AG04450 (cell line): ENCODE measurements around the gene IL25. TPM values are rescaled to one million over a fixed set of nuclear protein-coding genes. Genes with fewer than 3 reads are reported as not detected.
A peak's percentile ranks its signal among the peaks of the same experiment; 100 is the strongest.

Experiments
- CTCF ChIA-PET: fragments of 300-600, 350-600 bp; formaldehyde crosslinking; extraction: SDS; loops from one replicate; lab custom pipeline; 2022; ENCODE audit warnings: antibody characterized with exemption, inconsistent platforms; lab: Charles Lee
- POLR2A ChIA-PET: fragments of 350-600 bp; formaldehyde crosslinking; extraction: SDS; loops from one replicate; lab custom pipeline; 2021; ENCODE audit warnings: antibody characterized with exemption, inconsistent platforms; lab: Yijun Ruan, JAX
- DNase-seq: peaks from one replicate; pipeline ENCODE4 v3.0.0-alpha.2; 2011; ENCODE audit warnings: low read depth, low spot score
- H3K27ac ChIP-seq: one replicate; pipeline ENCODE4 v1.5.1; 2012; ENCODE audit warnings: low read depth, low read length, control low read depth
- H3K27me3 ChIP-seq: one replicate; pipeline ENCODE4 v1.6.0; 2012; ENCODE audit warnings: low read length; ENCODE audit not compliant: control insufficient read depth, insufficient read depth
- H3K4me3 ChIP-seq: 2 replicates; pipeline ENCODE4 v1.5.1; 2011; ENCODE audit warnings: mild to moderate bottlenecking, low read depth, low read length, control low read depth
- H3K9me3 ChIP-seq: 2 replicates; pipeline ENCODE4 v1.5.1; 2012; ENCODE audit warnings: low read length; ENCODE audit not compliant: control insufficient read depth, insufficient read depth
- polyA plus RNA-seq: library from polyadenylated mRNA; depleted of rRNA; stranded (reverse); fragments of >200 nt; gene quantifications from 2 replicates; pipeline ENCODE4 v1.2.3, GENCODE V29; 2011
- TF ChIP-seq, protein P1 (sequence below): IDR thresholded peaks from 2 replicates; pipeline ENCODE4 v1.5.1; 2011; ENCODE audit warnings: low read depth, low read length, control low read depth, inconsistent platforms

Gene IL25
- polyA plus RNA-seq, 1 experiment, result not detected

DNA sequence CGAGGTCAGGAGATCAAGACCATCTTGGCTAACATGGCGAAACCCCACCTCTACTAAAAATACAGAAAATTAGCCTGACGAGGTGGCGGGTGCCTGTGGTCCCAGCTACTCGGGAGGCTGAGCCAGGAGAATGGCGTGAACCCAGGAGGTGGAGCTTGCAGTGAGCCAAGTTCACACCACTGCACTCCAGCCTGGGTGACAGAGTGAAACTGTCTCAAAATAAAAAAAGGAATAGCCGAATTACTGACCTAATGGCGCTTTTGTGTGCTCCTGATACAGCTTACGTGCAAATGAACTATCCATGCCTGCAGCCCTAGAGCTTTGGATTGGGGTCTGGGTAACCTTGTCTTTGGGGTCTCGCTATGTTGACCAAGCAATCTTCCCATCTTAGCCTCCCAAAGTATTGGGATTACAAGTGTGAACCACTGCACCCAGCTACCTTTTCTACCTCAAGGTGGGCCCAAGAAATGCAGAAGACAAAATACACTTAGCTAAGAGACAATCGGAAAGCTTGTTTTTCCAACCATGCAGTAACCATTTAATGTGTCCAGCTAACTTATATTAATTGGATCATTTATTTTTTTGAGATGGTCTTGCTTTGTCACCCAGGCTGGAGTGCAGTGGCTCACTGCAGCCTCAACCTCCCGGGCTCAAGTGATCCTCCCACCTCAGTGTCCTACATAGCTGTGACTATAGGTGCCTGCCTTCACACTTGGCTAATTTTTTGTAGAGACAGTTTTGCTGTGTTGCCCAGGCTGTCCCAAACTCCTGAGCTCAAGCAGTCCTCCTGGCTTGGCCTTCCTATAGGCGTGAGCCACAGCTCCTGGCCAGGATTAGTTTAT lies 45.9 kb upstream of the IL25 start:
- no peak for DNase-seq
- CTCF ChIA-PET, result interaction anchor here (0.7 to 8.8 kb wide), 14 partner anchors 9 to 152 kb away, joined by 3 to 138 read pairs (median 4); partner anchors contain the start of gene SLC22A17
- TF ChIP-seq, protein P1, sequence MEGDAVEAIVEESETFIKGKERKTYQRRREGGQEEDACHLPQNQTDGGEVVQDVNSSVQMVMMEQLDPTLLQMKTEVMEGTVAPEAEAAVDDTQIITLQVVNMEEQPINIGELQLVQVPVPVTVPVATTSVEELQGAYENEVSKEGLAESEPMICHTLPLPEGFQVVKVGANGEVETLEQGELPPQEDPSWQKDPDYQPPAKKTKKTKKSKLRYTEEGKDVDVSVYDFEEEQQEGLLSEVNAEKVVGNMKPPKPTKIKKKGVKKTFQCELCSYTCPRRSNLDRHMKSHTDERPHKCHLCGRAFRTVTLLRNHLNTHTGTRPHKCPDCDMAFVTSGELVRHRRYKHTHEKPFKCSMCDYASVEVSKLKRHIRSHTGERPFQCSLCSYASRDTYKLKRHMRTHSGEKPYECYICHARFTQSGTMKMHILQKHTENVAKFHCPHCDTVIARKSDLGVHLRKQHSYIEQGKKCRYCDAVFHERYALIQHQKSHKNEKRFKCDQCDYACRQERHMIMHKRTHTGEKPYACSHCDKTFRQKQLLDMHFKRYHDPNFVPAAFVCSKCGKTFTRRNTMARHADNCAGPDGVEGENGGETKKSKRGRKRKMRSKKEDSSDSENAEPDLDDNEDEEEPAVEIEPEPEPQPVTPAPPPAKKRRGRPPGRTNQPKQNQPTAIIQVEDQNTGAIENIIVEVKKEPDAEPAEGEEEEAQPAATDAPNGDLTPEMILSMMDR, result no peak
- no peaks in the 10 kb centered on the region for H3K27me3 ChIP-seq
- no peak overlapping the region for H3K4me3 ChIP-seq
- H3K27ac ChIP-seq, result no peak overlapping the region
- POLR2A ChIA-PET, result interaction anchor here (0.9 to 1.8 kb wide), 3 partner anchors 26 to 35 kb away, joined by 3 to 8 read pairs (median 3); partner anchors contain the start of gene SLC22A17
- H3K9me3 ChIP-seq, result no peaks in the 10 kb centered on the region

DNA sequence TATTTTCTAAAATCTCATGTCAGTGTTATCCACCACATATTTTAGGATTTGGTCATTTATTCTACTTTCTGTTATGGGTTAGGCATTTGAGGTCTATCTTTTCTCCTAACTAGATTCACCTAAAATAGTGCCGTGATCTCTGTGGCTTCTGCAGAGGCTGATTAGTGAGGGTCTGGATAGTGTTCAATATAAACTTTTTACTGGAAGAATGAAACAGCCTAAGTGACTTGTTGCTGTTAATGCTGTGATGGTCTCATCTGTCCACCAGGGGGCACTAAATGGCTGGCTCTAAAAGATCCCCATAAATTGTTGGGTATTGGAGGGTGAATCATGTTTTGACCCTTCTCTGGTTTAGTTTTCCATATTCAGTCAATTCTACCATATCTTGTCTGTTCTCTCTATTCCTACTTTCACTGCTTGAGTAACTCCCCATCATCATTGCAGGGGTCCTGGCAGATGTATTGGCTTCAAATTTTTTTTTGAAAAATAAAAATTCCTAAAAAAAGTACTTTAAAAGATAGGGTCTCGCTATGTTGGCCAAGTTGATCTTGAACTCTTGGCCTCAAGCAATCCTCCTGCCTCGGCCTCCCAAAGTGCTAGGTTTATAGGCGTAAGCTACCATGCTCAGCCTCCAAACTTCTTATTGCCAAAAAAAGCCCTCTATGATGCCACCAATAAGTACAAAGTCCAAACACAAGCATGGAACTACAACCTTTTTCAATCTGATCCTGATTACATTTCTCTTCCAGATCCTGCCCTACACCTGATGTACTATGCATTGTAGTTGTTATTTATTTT lies 44.5 kb upstream of the IL25 start:
- TF ChIP-seq, protein P1, result peak; percentile 83
- no peak overlapping the region for H3K4me3 ChIP-seq
- no peaks in the 10 kb centered on the region for H3K9me3 ChIP-seq
- peak; percentile 63 for DNase-seq
- no peak overlapping the region for H3K27ac ChIP-seq
- ChIA-PET POLR2A (interaction anchor here (1.3 to 1.8 kb wide), 2 partner anchors 25 to 34 kb away, joined by 3 to 8 read pairs; partner anchors contain the start of gene SLC22A17), CTCF (interaction anchor here (0.6 to 8.8 kb wide), 12 partner anchors 10 to 235 kb away, joined by 3 to 138 read pairs (median 4); partner anchors contain the start of gene SLC22A17)
- H3K27me3 ChIP-seq, result no peaks in the 10 kb centered on the region

DNA sequence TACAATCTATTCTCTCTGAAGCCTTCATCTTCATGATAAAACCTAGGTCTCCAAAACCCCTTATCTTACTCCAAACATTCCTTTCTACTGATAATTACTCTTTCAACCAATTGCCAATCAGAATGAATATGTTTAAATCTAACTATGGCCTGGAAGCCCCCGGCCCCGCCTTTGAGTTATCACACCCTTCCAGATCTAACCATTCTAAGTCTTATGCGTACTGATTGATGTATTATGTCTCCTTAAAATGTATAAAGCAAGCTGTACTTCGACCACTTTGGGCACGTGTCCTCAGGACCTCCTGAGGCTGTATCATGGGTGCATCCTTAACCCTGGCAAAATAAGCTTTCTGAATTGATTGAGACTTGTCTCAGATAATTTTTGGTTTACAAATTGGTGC lies 37.0 kb upstream of the IL25 start:
- ChIA-PET POLR2A (no interaction called here), CTCF (interaction anchor here (1.1 to 5.1 kb wide), 2 partner anchors 9 to 44 kb away, joined by 3 to 26 read pairs; no protein-coding TSS in a partner anchor)
- Histone ChIP-seq H3K4me3 (no peak overlapping the region), H3K27me3 (peaks cover 2% of the 10 kb centered on the region), H3K27ac (no peak overlapping the region), H3K9me3 (no peaks in the 10 kb centered on the region)
- TF ChIP-seq, protein P1, result no peak
- no peak for DNase-seq

DNA sequence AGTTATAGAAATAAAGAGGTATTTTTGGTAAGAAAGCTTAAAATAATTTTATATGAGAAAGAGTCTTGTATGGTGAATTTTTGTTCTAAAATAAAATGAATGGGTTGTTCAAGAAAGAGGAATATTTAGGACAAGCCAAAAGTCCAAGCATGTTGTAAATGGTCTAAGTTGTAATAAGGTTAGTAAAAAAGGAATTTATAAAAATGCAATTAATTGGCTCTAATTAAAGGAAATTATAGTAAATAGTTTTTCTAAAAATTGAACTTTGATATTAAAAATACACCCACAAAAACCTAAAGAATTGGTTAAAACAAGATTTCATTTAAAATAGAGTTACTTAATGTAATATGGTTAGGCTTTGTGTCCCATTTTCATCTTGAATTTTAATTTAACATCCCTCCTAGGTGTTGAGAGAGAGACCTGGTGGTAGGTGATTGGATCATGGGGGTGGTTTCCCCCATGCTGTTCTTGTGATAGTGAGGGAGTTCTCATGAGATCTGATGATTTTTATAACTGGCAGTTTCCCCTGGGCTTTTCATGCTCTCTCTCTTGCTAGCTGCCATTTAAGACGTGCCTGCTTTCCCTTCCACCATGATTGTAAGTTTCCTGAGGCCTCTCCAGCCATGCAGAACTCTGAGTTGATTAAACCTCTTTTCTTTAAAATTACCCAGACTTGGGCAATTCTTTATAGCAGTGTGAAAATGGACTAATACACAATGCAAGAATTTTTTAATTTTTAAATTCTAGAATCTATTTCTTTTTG lies 32.9 kb upstream of the IL25 start:
- ChIA-PET POLR2A (no interaction called here), CTCF (interaction anchor here (1.9 to 2.1 kb wide), 2 partner anchors 41 kb away, joined by 6 to 7 read pairs; no protein-coding TSS in a partner anchor)
- H3K27me3 ChIP-seq, result peaks cover 5% of the 10 kb centered on the region
- no peak overlapping the region for H3K27ac ChIP-seq
- DNase-seq, result no peak
- TF ChIP-seq, protein P1, result no peak
- H3K4me3 ChIP-seq, result no peak overlapping the region
- H3K9me3 ChIP-seq, result no peaks in the 10 kb centered on the region
